NCI-H526 treated with DMSO at 0.1 percent for 48 hours (cell line): ENCODE measurements around the gene RET.
A peak's percentile ranks its signal among the peaks of the same experiment; 100 is the strongest.
"Not testable (repeated sequence)": the region's sequence is repeated elsewhere in the genome, so short reads cannot be mapped to it uniquely, and the experiment has no call there.

ENCODE experiments used
- DNase-seq: peaks from one replicate; lab custom pipeline; 2025; lab: John Stamatoyannopoulos, UW

Gene RET

GRCh38 chr10:43136432-43136831 is 59.6 kb downstream of the RET start:
- DNase-seq: no peak

GRCh38 chr10:43136995-43137716 is 60.3 kb downstream of the RET start:
- no peak for DNase-seq

GRCh38 chr10:43137717-43138020 is 60.8 kb downstream of the RET start:
- DNase-seq: peak; percentile 9

GRCh38 chr10:43138021-43138756 is 61.3 kb downstream of the RET start, which contains the start of gene CSGALNACT2:
TSS of gene CSGALNACT2 (plus strand) at chr10:43138445. CDS start at chr10:43155150, 16,705 bp downstream.
- peak; percentile 45 for DNase-seq

- peak; percentile 8 for DNase-seq
Observed at GRCh38 chr10:43138757-43139241, 61.9 kb downstream of the RET start.

DNA sequence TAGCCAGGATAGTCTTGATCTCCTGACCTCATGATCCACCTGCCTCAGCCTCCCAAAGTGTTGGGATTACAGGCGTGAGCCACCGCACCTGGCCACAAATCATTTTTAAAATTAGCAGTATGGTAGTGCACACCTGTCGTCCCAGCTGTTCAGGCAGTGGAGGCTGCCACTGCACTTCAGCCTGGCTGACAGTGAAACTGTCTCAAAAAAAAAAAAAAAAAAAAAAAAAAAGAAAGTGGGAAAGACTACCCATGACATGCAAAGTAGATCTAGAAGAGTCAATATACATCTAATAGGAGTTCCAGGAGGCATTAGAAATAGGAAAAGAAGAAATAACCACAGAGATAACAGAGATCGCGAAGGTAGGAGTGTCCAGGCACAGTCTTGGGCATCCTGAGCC is 64.6 kb downstream of the RET start:
- DNase-seq: no peak

- no peak for DNase-seq
Observed at GRCh38 chr10:43145311-43145710, 68.4 kb downstream of the RET start.

DNA sequence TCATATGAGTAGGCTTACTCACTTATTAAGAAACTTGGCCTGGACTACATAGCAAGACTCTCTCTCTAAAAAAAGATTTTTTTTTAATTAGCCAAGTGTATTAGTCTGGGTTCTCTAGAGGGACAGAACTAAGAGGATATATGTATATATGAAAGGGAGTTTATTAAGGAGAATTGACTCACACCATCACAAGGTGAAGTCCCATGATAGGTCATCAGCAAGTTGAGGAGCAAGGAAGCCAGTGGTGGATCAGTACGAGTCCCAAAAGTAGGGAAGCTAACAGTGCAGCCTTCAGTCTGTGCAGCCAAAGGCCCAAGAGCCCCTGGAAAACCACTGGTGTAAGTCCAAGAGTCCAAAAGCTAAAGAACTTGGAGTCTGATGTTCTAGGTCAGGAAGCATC is 69.1 kb downstream of the RET start:
- DNase-seq: not testable (repeated sequence)

DNA sequence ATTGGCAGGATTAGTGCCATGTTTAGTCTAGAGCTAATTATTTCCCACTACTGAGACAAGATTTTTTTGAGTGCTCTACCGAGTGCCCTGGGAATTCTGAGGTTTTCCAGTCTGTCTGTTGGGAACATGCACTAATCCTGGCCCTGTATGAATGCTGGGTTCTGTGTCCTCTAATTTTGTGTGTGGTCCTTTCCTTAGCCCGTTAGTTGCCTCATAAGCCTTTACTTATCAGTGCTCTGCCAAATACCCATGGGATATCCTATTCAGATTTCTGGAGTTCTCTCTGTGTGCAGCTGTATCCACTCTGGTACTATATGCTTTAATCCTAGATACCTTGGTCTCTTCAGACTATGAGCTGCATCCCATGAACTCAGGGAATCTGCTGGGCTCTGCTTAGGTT is 74.5 kb downstream of the RET start:
- DNase-seq: no peak

DNA sequence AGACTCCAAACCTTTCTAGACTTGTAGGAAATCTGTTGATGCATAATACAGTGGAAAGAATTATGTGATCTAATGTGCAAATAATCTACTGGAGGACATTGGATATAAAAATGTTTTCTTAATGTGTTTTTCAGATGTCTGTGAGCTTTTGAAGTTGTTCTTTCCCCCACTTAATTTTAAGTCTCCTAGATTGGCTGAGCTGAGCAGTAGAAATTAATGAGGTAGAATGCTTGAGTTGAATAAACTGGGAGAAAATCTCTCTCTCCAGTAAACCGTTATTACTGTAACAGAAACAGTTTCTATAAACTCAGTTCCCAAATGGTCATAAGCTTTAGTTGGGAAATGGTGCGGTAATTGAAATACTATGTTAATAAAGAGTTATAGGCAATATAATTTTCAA is 77.0 kb downstream of the RET start:
- no peak for DNase-seq

DNA sequence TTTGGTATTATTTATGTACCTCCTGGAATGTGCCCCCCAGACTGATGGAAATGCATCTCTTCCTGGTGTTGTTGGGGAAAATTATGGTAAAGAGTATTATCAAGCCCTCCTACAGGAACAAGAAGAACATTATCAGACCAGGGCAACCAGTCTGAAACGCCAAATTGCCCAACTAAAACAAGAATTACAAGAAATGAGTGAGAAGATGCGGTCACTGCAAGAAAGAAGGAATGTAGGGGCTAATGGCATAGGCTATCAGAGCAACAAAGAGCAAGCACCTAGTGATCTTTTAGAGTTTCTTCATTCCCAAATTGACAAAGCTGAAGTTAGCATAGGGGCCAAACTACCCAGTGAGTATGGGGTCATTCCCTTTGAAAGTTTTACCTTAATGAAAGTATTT is 78.4 kb downstream of the RET start:
- DNase-seq: no peak

DNA sequence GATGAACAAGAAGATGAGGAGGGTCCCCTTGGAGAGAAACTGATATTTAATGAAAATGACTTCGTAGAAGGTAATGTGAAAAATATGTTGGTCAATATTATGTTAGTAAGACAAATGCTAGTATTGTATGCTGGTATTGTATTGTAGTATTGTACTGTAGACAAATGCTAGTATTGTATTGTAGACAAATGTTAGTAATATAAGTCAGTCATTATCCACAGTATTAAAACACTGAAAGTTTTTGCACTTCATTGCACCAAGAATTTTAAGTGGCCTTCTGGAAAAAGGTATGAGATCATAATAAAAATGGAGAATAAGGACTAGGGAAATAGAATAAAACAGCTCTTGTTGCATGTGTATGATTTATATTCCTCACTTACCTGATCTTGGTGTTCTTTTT is 78.9 kb downstream of the RET start:
- DNase-seq: no peak

GRCh38 chr10:43156590-43157341 is 79.9 kb downstream of the RET start:
- DNase-seq: no peak

DNA sequence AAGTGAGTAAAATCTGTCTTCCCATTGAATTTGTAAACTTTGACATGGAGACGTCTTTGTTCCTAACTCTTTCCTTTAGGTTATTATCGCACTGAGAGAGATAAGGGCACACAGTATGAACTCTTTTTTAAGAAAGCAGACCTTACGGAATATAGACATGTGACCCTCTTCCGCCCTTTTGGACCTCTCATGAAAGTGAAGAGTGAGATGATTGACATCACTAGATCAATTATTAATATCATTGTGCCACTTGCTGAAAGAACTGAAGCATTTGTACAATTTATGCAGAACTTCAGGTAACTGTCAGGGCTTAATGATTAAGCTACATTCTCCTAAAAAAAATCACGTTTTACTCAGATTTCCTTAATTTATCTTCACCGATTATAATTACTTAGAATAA is 81.8 kb downstream of the RET start:
- no peak for DNase-seq

- DNase-seq: no peak
Observed at GRCh38 chr10:43160046-43160920, 83.4 kb downstream of the RET start.

GRCh38 chr10:43160921-43161255 is 84.0 kb downstream of the RET start:
- no peak for DNase-seq

DNA sequence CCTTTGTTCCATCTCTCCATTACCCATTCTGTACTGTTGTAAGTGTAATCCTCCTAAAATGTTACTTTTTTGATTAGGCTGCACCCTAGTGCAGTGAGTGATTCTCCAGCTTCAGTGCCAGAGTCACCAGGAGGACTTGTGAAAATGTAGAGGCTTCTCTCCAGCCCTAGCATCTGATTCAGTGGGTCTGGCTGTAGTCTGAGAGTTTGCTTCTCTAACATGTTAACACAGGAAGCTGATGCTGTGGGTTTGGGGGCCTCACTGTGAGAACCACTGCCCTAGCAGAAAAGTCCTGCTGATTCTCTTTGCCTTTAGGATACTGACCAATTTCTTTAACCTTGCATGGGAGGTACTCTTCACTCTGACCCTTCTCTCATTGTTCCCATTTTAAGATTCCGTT is 85.7 kb downstream of the RET start:
- no peak for DNase-seq

GRCh38 chr10:43166207-43166879 is 89.5 kb downstream of the RET start:
- no peak for DNase-seq

GRCh38 chr10:43166880-43167497 is 90.1 kb downstream of the RET start:
- DNase-seq: no peak

GRCh38 chr10:43167498-43167889 is 90.6 kb downstream of the RET start:
- no peak for DNase-seq

GRCh38 chr10:43170491-43170890 is 93.6 kb downstream of the RET start:
- no peak for DNase-seq
